ENCODE measurements around the gene UGT1A9.

Gene UGT1A9

GRCh38 chr2:233807966-233808935 lies 136.6 kb downstream of the UGT1A9 start:
- H3K4me1 ChIP-seq (ENCODE audit: control insufficient read depth, insufficient read depth, low read length, unreplicated experiment): no peaks in the 10 kb centered on the region

GRCh38 chr2:233810385-233810784 lies 138.7 kb downstream of the UGT1A9 start:
- Histone ChIP-seq H3K79me2 (ENCODE audit: control insufficient read depth, insufficient read depth, low read length, unreplicated experiment) (no peaks in the 10 kb centered on the region), H3K4me3 (ENCODE audit: low read depth, low read length) (no peak overlapping the region), H2AFZ (ENCODE audit: low read length, unreplicated experiment) (no peak overlapping the region), H3K27ac (ENCODE audit: low read depth, low read length) (no peak overlapping the region), H3K27me3 (ENCODE audit: insufficient read depth, low read length) (peaks cover 62% of the 10 kb centered on the region), H3K4me1 (ENCODE audit: control insufficient read depth, insufficient read depth, low read length, unreplicated experiment) (no peaks in the 10 kb centered on the region), H3K36me3 (ENCODE audit: insufficient read depth, low read length) (no peaks in the 10 kb centered on the region)

More at GRCh38 chr2:233807966-233808935, 136.6 kb downstream of the UGT1A9 start:
- Histone ChIP-seq H3K27ac (ENCODE audit: low read depth, low read length) (no peak overlapping the region), H3K27me3 (ENCODE audit: insufficient read depth, low read length) (peaks cover 79% of the 10 kb centered on the region), H3K36me3 (ENCODE audit: insufficient read depth, low read length) (no peaks in the 10 kb centered on the region), H2AFZ (ENCODE audit: low read length, unreplicated experiment) (no peak overlapping the region), H3K79me2 (ENCODE audit: control insufficient read depth, insufficient read depth, low read length, unreplicated experiment) (no peaks in the 10 kb centered on the region), H3K4me3 (ENCODE audit: low read depth, low read length) (no peak overlapping the region)

GRCh38 chr2:233811087-233811486 lies 139.4 kb downstream of the UGT1A9 start:
- Histone ChIP-seq H3K79me2 (ENCODE audit: control insufficient read depth, insufficient read depth, low read length, unreplicated experiment) (no peaks in the 10 kb centered on the region), H3K4me1 (ENCODE audit: control insufficient read depth, insufficient read depth, low read length, unreplicated experiment) (no peaks in the 10 kb centered on the region), H2AFZ (ENCODE audit: low read length, unreplicated experiment) (no peak overlapping the region), H3K4me3 (ENCODE audit: low read depth, low read length) (no peak overlapping the region), H3K27ac (ENCODE audit: low read depth, low read length) (no peak overlapping the region), H3K36me3 (ENCODE audit: insufficient read depth, low read length) (no peaks in the 10 kb centered on the region), H3K27me3 (ENCODE audit: insufficient read depth, low read length) (peaks cover 56% of the 10 kb centered on the region)

GRCh38 chr2:233811732-233812131 lies 140.0 kb downstream of the UGT1A9 start:
- Histone ChIP-seq H3K27ac (ENCODE audit: low read depth, low read length) (no peak overlapping the region), H3K4me3 (ENCODE audit: low read depth, low read length) (no peak overlapping the region), H3K27me3 (ENCODE audit: insufficient read depth, low read length) (peaks cover 51% of the 10 kb centered on the region), H3K79me2 (ENCODE audit: control insufficient read depth, insufficient read depth, low read length, unreplicated experiment) (no peaks in the 10 kb centered on the region), H2AFZ (ENCODE audit: low read length, unreplicated experiment) (no peak overlapping the region), H3K36me3 (ENCODE audit: insufficient read depth, low read length) (no peaks in the 10 kb centered on the region), H3K4me1 (ENCODE audit: control insufficient read depth, insufficient read depth, low read length, unreplicated experiment) (no peaks in the 10 kb centered on the region)

- Histone ChIP-seq H3K4me3 (ENCODE audit: low read depth, low read length) (no peak overlapping the region), H3K27me3 (ENCODE audit: insufficient read depth, low read length) (peaks cover 41% of the 10 kb centered on the region), H2AFZ (ENCODE audit: low read length, unreplicated experiment) (no peak overlapping the region), H3K36me3 (ENCODE audit: insufficient read depth, low read length) (no peaks in the 10 kb centered on the region), H3K79me2 (ENCODE audit: control insufficient read depth, insufficient read depth, low read length, unreplicated experiment) (no peaks in the 10 kb centered on the region), H3K4me1 (ENCODE audit: control insufficient read depth, insufficient read depth, low read length, unreplicated experiment) (peaks cover 4% of the 10 kb centered on the region), H3K27ac (ENCODE audit: low read depth, low read length) (no peak overlapping the region)
Observed at GRCh38 chr2:233813236-233814055, 141.7 kb downstream of the UGT1A9 start.

- H3K27ac ChIP-seq (ENCODE audit: low read depth, low read length): no peak overlapping the region
- no peaks in the 10 kb centered on the region for H3K79me2 ChIP-seq (ENCODE audit: control insufficient read depth, insufficient read depth, low read length, unreplicated experiment)
- no peak overlapping the region for H2AFZ ChIP-seq (ENCODE audit: low read length, unreplicated experiment)
- H3K36me3 ChIP-seq (ENCODE audit: insufficient read depth, low read length): no peaks in the 10 kb centered on the region
- peaks cover 4% of the 10 kb centered on the region for H3K4me1 ChIP-seq (ENCODE audit: control insufficient read depth, insufficient read depth, low read length, unreplicated experiment)
- H3K4me3 ChIP-seq (ENCODE audit: low read depth, low read length): no peak overlapping the region
- H3K27me3 ChIP-seq (ENCODE audit: insufficient read depth, low read length): peaks cover 33% of the 10 kb centered on the region
Observed at GRCh38 chr2:233814056-233814835, 142.5 kb downstream of the UGT1A9 start.

GRCh38 chr2:233815861-233816260 lies 144.2 kb downstream of the UGT1A9 start:
- H3K79me2 ChIP-seq (ENCODE audit: control insufficient read depth, insufficient read depth, low read length, unreplicated experiment): no peaks in the 10 kb centered on the region

GRCh38 chr2:233816334-233816733 lies 144.6 kb downstream of the UGT1A9 start:
- no peak overlapping the region for H3K4me3 ChIP-seq (ENCODE audit: low read depth, low read length)
- H3K36me3 ChIP-seq (ENCODE audit: insufficient read depth, low read length): no peaks in the 10 kb centered on the region
- no peaks in the 10 kb centered on the region for H3K79me2 ChIP-seq (ENCODE audit: control insufficient read depth, insufficient read depth, low read length, unreplicated experiment)
- H3K27ac ChIP-seq (ENCODE audit: low read depth, low read length): no peak overlapping the region
- no peak overlapping the region for H2AFZ ChIP-seq (ENCODE audit: low read length, unreplicated experiment)
- H3K4me1 ChIP-seq (ENCODE audit: control insufficient read depth, insufficient read depth, low read length, unreplicated experiment): peaks cover 4% of the 10 kb centered on the region
- peaks cover 14% of the 10 kb centered on the region; the same call in 1 of the 2 replicates for H3K27me3 ChIP-seq (ENCODE audit: insufficient read depth, low read length)

More at GRCh38 chr2:233815861-233816260, 144.2 kb downstream of the UGT1A9 start:
- no peaks in the 10 kb centered on the region for H3K36me3 ChIP-seq (ENCODE audit: insufficient read depth, low read length)
- no peak overlapping the region for H2AFZ ChIP-seq (ENCODE audit: low read length, unreplicated experiment)
- H3K4me3 ChIP-seq (ENCODE audit: low read depth, low read length): no peak overlapping the region
- no peak overlapping the region for H3K27ac ChIP-seq (ENCODE audit: low read depth, low read length)
- peaks cover 18% of the 10 kb centered on the region for H3K27me3 ChIP-seq (ENCODE audit: insufficient read depth, low read length)
- peaks cover 4% of the 10 kb centered on the region for H3K4me1 ChIP-seq (ENCODE audit: control insufficient read depth, insufficient read depth, low read length, unreplicated experiment)

GRCh38 chr2:233816771-233817170 lies 145.1 kb downstream of the UGT1A9 start:
- Histone ChIP-seq H3K36me3 (ENCODE audit: insufficient read depth, low read length) (no peaks in the 10 kb centered on the region), H3K79me2 (ENCODE audit: control insufficient read depth, insufficient read depth, low read length, unreplicated experiment) (no peaks in the 10 kb centered on the region), H3K4me1 (ENCODE audit: control insufficient read depth, insufficient read depth, low read length, unreplicated experiment) (peaks cover 4% of the 10 kb centered on the region), H3K27me3 (ENCODE audit: insufficient read depth, low read length) (peaks cover 11% of the 10 kb centered on the region; the same call in 1 of the 2 replicates), H2AFZ (ENCODE audit: low read length, unreplicated experiment) (no peak overlapping the region), H3K4me3 (ENCODE audit: low read depth, low read length) (no peak overlapping the region), H3K27ac (ENCODE audit: low read depth, low read length) (no peak overlapping the region)

- Histone ChIP-seq H3K27ac (ENCODE audit: low read depth, low read length) (no peak overlapping the region), H3K36me3 (ENCODE audit: insufficient read depth, low read length) (no peaks in the 10 kb centered on the region), H3K4me3 (ENCODE audit: low read depth, low read length) (no peak overlapping the region), H2AFZ (ENCODE audit: low read length, unreplicated experiment) (no peak overlapping the region), H3K79me2 (ENCODE audit: control insufficient read depth, insufficient read depth, low read length, unreplicated experiment) (no peaks in the 10 kb centered on the region), H3K4me1 (ENCODE audit: control insufficient read depth, insufficient read depth, low read length, unreplicated experiment) (peaks cover 4% of the 10 kb centered on the region), H3K27me3 (ENCODE audit: insufficient read depth, low read length) (peaks cover 9% of the 10 kb centered on the region; the same call in 1 of the 2 replicates)
Observed at GRCh38 chr2:233817361-233817911, 145.7 kb downstream of the UGT1A9 start.

All from ACC112 (cell line).